GM12864 (cell line): Measurements from ENCODE around the gene SH3D19.

Experiments
- DNase-seq: peaks from one replicate; pipeline ENCODE4 v3.0.0-alpha.2; 2011; ENCODE audit warnings: low read depth
- H3K4me3 ChIP-seq: 2 replicates; pipeline ENCODE4 v1.5.1; 2011; ENCODE audit warnings: mild to moderate bottlenecking, low read depth, low read length, control low read depth
- CTCF ChIP-seq: IDR thresholded peaks from 2 replicates; pipeline ENCODE4 v1.5.1; 2011; ENCODE audit warnings: low read depth, mild to moderate bottlenecking, moderate library complexity, low read length, control low read depth, inconsistent platforms; ENCODE audit errors: missing control alignments

Gene SH3D19

DNA sequence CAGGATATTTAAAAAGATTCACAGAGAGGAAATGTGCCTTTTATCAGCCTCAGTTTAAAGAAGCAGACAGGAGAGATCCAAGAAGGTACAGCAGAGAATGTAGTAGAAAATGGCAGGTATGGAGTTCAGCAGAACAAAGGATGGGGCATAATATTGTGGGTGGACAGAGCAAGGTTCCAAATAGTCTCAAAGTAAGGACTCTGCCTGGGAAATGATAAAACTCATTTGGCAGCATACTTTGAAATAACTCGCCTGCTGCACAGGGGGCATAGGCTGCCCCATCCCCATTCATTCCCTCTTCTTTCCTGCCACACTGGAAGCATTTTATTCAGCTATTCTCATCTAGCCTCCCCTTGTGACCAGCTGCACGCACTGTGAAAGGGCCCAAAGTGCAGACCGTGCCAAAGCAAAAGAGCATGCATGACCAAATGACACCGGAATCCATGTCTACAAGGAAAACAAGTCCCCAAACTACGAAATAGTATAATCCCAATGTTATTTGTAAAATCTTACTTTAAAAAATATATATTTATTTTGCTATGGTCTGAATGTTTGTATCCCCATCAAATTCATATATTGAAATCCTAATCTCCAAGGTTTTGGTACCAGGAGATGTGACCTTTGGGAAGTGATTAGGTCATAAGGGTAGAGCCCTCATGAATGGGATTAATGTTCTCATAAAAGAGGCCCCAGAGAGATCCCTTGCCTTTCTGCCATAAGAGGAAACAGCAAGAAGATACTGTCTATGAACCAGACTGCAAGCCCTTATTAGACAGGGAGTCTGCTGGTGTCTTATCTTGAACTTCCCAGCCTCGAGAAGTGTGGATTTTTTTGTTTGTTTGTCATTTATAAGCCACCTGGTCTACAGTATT lies 125.8 kb downstream of the SH3D19 start:
- DNase-seq: no peak
- TF ChIP-seq CTCF: no peak
- no peak overlapping the region for H3K4me3 ChIP-seq

GRCh38 chr4:151198748-151199147 lies 126.7 kb downstream of the SH3D19 start:
- DNase-seq: no peak
- no peak overlapping the region for H3K4me3 ChIP-seq
- TF ChIP-seq CTCF: no peak

- DNase-seq: no peak
- TF ChIP-seq CTCF: no peak
- no peak overlapping the region for H3K4me3 ChIP-seq
Measured at GRCh38 chr4:151197247-151197646, 128.2 kb downstream of the SH3D19 start.

DNA sequence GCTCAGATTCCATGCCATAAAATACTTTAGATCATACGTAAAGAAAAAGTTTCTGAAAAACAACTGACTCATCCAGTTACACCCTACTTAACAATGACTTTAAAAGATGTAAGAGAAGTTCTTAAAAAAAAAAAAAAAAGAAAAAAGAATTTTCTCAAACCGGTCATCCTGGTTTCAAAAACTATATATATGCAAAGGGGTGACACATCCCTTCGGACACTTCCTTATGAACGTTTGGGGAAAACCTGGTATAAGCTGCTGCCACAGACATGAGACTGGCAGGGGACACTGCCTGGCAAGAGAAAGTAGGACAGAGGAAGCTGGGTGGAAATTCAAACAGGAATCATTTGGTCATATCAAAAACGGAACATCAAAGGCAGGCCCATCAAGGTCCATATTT lies 129.6 kb downstream of the SH3D19 start:
- H3K4me3 ChIP-seq: no peak overlapping the region
- TF ChIP-seq CTCF: no peak
- DNase-seq: no peak

DNA sequence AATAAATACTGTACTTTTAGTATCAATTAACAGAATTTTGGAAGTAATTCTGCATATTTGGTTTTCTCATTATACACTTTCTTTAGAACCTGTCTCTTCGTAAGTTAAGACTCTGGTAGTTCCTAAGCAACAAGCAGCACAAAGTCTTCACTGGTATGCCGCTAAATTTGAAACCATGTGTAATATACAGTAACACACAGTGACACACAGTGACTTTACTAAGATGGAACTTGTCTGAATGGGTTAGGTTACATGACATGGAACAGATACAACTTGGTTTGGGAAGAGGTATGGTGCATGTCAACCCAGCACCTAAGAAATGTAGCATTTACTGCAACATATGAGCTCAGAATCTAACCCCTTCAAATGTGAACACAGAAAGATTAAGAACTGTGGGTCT lies 132.0 kb downstream of the SH3D19 start:
- no peak for DNase-seq
- no peak for TF ChIP-seq CTCF
- H3K4me3 ChIP-seq: no peak overlapping the region

DNA sequence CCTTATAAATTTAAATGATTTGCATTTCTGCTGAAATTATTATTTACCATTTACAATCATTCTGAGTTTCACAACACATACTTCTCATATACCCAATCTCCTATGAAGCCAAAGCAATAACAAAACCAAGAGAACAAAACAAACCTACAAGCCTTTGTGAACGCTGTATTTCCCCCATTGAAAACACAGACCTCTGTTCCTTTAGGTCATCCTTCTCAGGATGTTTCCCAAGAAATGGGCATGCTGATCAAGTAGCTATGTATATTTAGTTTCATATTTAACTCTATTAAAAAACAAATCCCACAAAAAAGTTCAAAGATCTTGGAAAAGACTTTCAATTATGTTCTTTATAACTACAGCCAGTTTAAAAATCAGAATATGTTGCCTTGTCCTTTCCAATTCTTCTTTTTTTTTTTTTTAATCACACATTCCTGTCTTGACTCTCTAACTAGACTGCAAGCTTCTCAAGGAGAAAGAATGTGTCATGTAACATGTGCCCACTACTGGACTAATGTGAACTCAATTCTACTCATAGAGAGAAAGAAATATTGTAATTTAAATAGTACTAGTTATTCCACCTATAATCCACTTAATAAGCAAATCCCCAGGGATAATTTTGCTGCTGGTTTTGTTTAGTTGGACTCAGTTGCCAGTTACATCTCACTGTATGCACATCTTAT lies 132.7 kb downstream of the SH3D19 start:
- H3K4me3 ChIP-seq: no peak overlapping the region
- no peak for DNase-seq
- no peak for TF ChIP-seq CTCF
